Epithelial cell of prostate (primary cell): ENCODE results near the gene METTL21C.

ENCODE experiments used
- DNase-seq: peaks from one replicate; pipeline ENCODE4 v3.0.0-alpha.2; 2011; ENCODE audit warnings: low read depth, low spot score
- H3K27ac ChIP-seq: fragments of 450-650 bp; 2 replicates; pipeline ENCODE4 v1.5.1; 2017; ENCODE audit warnings: mild to moderate bottlenecking

METTL21C gene

GRCh38 chr13:102698649-102698980, 3.8 kb upstream of the METTL21C start:
- H3K27ac ChIP-seq, result no peak overlapping the region
- DNase-seq, result no peak

- DNase-seq, result no peak
- H3K27ac ChIP-seq, result no peak overlapping the region
Measured at GRCh38 chr13:102697929-102698648, 3.2 kb upstream of the METTL21C start.

- no peak overlapping the region for H3K27ac ChIP-seq
- DNase-seq, result no peak
Measured at GRCh38 chr13:102697264-102697663, 2.4 kb upstream of the METTL21C start.

- H3K27ac ChIP-seq, result no peak overlapping the region
- DNase-seq, result no peak
Measured at GRCh38 chr13:102696465-102696864, 1.6 kb upstream of the METTL21C start.

GRCh38 chr13:102693776-102694175, 1.1 kb downstream of the METTL21C start:
- no peak for DNase-seq
- no peak overlapping the region for H3K27ac ChIP-seq

GRCh38 chr13:102693250-102693649, 1.6 kb downstream of the METTL21C start:
- no peak for DNase-seq
- H3K27ac ChIP-seq, result no peak overlapping the region

GRCh38 chr13:102692491-102692826, 2.4 kb downstream of the METTL21C start:
- no peak overlapping the region for H3K27ac ChIP-seq
- DNase-seq, result no peak

- no peak for DNase-seq
- no peak overlapping the region for H3K27ac ChIP-seq
Measured at GRCh38 chr13:102690883-102691282, 4.0 kb downstream of the METTL21C start.

- DNase-seq, result no peak
- no peak overlapping the region for H3K27ac ChIP-seq
Measured at GRCh38 chr13:102688306-102688973, 6.4 kb downstream of the METTL21C start.

GRCh38 chr13:102687520-102687919, 7.3 kb downstream of the METTL21C start:
- DNase-seq, result no peak
- no peak overlapping the region for H3K27ac ChIP-seq

- no peak overlapping the region for H3K27ac ChIP-seq
- DNase-seq, result no peak
Measured at GRCh38 chr13:102686024-102686423, 8.8 kb downstream of the METTL21C start.

- no peak for DNase-seq
- H3K27ac ChIP-seq, result no peak overlapping the region
Measured at GRCh38 chr13:102683637-102684036, 11.2 kb downstream of the METTL21C start.

- H3K27ac ChIP-seq, result no peak overlapping the region
- no peak for DNase-seq
Measured at GRCh38 chr13:102682727-102683126, 12.1 kb downstream of the METTL21C start.

- no peak overlapping the region for H3K27ac ChIP-seq
- DNase-seq, result no peak
Measured at GRCh38 chr13:102682211-102682610, 12.6 kb downstream of the METTL21C start.

GRCh38 chr13:102680842-102681740, 13.8 kb downstream of the METTL21C start:
- no peak for DNase-seq

GRCh38 chr13:102680133-102680717, 14.6 kb downstream of the METTL21C start:
- no peak overlapping the region for H3K27ac ChIP-seq
- DNase-seq, result no peak

More at GRCh38 chr13:102680842-102681740, 13.8 kb downstream of the METTL21C start:
- no peak overlapping the region for H3K27ac ChIP-seq

- no peak for DNase-seq
- no peak overlapping the region for H3K27ac ChIP-seq
Measured at GRCh38 chr13:102679449-102680132, 15.3 kb downstream of the METTL21C start.

- no peak for DNase-seq
- no peak overlapping the region for H3K27ac ChIP-seq
Measured at GRCh38 chr13:102678339-102679107, 16.3 kb downstream of the METTL21C start.

- DNase-seq, result no peak
- no peak overlapping the region for H3K27ac ChIP-seq
Measured at GRCh38 chr13:102677122-102677521, 17.7 kb downstream of the METTL21C start.
